ENCODE results near the gene RABGEF1. TPM values are rescaled to one million over a fixed set of nuclear protein-coding genes. Genes with fewer than 3 reads are reported as not detected.
"Not testable (repeated sequence)": the region's sequence is repeated elsewhere in the genome, so short reads cannot be mapped to it uniquely, and the experiment has no call there.

RABGEF1 gene
- total RNA-seq, 2 donors from 2014 or later, result 34.9 to 42.0 TPM

GRCh38 chr7:66790725-66791124 lies 50.2 kb downstream of the RABGEF1 start:
- H3K9me3 ChIP-seq, result no peaks in the 10 kb centered on the region
- peaks cover 13% of the 10 kb centered on the region for H3K36me3 ChIP-seq
- H3K4me3 ChIP-seq, result no peak overlapping the region
- TF ChIP-seq, protein P1, sequence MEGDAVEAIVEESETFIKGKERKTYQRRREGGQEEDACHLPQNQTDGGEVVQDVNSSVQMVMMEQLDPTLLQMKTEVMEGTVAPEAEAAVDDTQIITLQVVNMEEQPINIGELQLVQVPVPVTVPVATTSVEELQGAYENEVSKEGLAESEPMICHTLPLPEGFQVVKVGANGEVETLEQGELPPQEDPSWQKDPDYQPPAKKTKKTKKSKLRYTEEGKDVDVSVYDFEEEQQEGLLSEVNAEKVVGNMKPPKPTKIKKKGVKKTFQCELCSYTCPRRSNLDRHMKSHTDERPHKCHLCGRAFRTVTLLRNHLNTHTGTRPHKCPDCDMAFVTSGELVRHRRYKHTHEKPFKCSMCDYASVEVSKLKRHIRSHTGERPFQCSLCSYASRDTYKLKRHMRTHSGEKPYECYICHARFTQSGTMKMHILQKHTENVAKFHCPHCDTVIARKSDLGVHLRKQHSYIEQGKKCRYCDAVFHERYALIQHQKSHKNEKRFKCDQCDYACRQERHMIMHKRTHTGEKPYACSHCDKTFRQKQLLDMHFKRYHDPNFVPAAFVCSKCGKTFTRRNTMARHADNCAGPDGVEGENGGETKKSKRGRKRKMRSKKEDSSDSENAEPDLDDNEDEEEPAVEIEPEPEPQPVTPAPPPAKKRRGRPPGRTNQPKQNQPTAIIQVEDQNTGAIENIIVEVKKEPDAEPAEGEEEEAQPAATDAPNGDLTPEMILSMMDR (IDR thresholded peaks at IDR 0.05), result no peak
- no peaks in the 10 kb centered on the region for H3K27me3 ChIP-seq (replicated peaks; ENCODE audit: insufficient read depth)
- no peak for ATAC-seq (ENCODE audit: insufficient number of reproducible peaks, low FRiP score, low read depth)
- no peak for DNase-seq (ENCODE audit: low spot score)
- no peaks in the 10 kb centered on the region for H3K4me1 ChIP-seq (ENCODE audit: control insufficient read depth in 1 of 2, low read depth in 2 of 2)
- H3K27ac ChIP-seq, result no peak overlapping the region

DNA sequence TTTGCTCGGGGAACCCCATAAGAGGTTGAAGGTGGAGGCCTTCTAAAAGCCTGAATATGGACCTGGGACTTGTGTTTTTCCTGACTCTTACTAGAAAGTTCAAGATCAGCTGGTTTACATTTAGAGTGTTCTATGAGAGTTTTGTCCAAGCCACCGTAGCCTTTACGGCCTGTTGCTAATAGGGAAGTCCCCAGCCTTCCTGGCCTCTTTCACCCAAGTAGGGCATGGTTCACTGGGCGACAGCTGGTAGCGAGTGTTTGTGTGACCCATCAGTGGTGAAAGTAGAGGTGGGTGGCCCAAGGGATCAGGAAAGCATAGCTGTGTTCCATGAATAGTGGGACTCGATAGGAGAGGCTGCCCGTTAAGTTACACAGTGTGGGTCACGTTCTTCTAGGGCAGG lies 60.1 kb downstream of the RABGEF1 start:
- H3K9me3 ChIP-seq, result no peaks in the 10 kb centered on the region
- ATAC-seq (ENCODE audit: insufficient number of reproducible peaks, low FRiP score, low read depth), result no peak
- peaks cover 65% of the 10 kb centered on the region for H3K36me3 ChIP-seq
- H3K4me1 ChIP-seq (ENCODE audit: control insufficient read depth in 1 of 2, low read depth in 2 of 2), result no peaks in the 10 kb centered on the region
- no peaks in the 10 kb centered on the region for H3K27me3 ChIP-seq (replicated peaks; ENCODE audit: insufficient read depth)
- TF ChIP-seq, protein P1 (IDR thresholded peaks at IDR 0.05), result no peak
- DNase-seq (ENCODE audit: low spot score), result no peak
- no peak overlapping the region for H3K27ac ChIP-seq
- H3K4me3 ChIP-seq, result no peak overlapping the region

DNA sequence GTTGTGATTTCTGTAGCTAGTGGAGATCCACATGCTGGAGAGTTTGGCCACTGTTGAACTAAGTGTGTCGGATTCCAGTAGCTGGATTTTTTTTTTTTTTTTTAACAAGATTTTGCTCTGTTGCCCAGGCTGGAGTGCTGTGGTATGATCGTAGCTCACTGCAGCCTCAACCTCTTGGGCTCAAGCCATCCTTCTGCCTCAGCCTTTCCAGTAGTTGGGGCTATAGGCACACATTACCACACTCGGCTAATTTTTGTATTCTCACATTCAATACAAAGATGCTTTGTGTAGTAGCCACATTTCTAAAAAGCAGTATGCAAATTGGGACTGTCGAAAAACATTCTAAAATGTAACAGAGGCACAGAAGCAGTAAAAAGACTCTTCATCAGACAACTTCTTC lies 63.5 kb downstream of the RABGEF1 start:
- no peaks in the 10 kb centered on the region for H3K9me3 ChIP-seq
- TF ChIP-seq, protein P1 (IDR thresholded peaks at IDR 0.05), result no peak
- H3K4me3 ChIP-seq, result no peak overlapping the region
- H3K36me3 ChIP-seq, result peaks cover 66% of the 10 kb centered on the region
- ATAC-seq (ENCODE audit: insufficient number of reproducible peaks, low FRiP score, low read depth) (no peak), DNase-seq (ENCODE audit: low spot score) (no peak)
- H3K4me1 ChIP-seq (ENCODE audit: control insufficient read depth in 1 of 2, low read depth in 2 of 2), result no peaks in the 10 kb centered on the region
- no peak overlapping the region for H3K27ac ChIP-seq
- H3K27me3 ChIP-seq (replicated peaks; ENCODE audit: insufficient read depth), result no peaks in the 10 kb centered on the region

- peaks cover 59% of the 10 kb centered on the region for H3K36me3 ChIP-seq
- no peak overlapping the region for H3K27ac ChIP-seq
- DNase-seq (ENCODE audit: low spot score) (no peak), ATAC-seq (ENCODE audit: insufficient number of reproducible peaks, low FRiP score, low read depth) (no peak)
- H3K4me1 ChIP-seq (ENCODE audit: control insufficient read depth in 1 of 2, low read depth in 2 of 2), result no peaks in the 10 kb centered on the region
- H3K9me3 ChIP-seq, result no peaks in the 10 kb centered on the region
- TF ChIP-seq, protein P1 (IDR thresholded peaks at IDR 0.05), result no peak
- H3K4me3 ChIP-seq, result no peak overlapping the region
- H3K27me3 ChIP-seq (replicated peaks; ENCODE audit: insufficient read depth), result no peaks in the 10 kb centered on the region
Measured at GRCh38 chr7:66807736-66808135, 67.2 kb downstream of the RABGEF1 start.

DNA sequence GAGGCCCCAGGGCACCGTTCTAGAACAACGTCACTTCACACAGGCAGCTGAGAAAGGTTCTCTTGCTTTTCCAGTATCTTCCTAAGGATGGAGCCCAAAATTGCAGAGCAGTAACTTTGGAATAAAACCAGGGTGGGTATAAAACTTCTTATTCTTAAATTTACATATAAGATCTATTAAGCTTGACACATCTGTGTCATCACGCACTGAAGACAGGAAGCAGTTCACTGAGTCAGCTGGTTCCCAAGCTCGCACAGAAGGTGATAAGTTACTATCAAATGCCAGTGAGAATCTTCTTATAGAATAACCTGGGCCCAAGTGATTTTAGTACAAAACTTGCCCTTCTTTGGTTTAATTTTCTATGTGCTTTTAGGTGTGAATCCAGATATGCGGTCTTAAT lies 70.2 kb downstream of the RABGEF1 start:
- H3K4me3 ChIP-seq, result no peak overlapping the region
- H3K27me3 ChIP-seq (replicated peaks; ENCODE audit: insufficient read depth), result no peaks in the 10 kb centered on the region
- ATAC-seq (ENCODE audit: insufficient number of reproducible peaks, low FRiP score, low read depth) (no peak), DNase-seq (ENCODE audit: low spot score) (no peak)
- TF ChIP-seq, protein P1 (IDR thresholded peaks at IDR 0.05), result no peak
- no peaks in the 10 kb centered on the region for H3K4me1 ChIP-seq (ENCODE audit: control insufficient read depth in 1 of 2, low read depth in 2 of 2)
- H3K27ac ChIP-seq, result no peak overlapping the region
- H3K36me3 ChIP-seq, result peaks cover 50% of the 10 kb centered on the region
- no peaks in the 10 kb centered on the region for H3K9me3 ChIP-seq

DNA sequence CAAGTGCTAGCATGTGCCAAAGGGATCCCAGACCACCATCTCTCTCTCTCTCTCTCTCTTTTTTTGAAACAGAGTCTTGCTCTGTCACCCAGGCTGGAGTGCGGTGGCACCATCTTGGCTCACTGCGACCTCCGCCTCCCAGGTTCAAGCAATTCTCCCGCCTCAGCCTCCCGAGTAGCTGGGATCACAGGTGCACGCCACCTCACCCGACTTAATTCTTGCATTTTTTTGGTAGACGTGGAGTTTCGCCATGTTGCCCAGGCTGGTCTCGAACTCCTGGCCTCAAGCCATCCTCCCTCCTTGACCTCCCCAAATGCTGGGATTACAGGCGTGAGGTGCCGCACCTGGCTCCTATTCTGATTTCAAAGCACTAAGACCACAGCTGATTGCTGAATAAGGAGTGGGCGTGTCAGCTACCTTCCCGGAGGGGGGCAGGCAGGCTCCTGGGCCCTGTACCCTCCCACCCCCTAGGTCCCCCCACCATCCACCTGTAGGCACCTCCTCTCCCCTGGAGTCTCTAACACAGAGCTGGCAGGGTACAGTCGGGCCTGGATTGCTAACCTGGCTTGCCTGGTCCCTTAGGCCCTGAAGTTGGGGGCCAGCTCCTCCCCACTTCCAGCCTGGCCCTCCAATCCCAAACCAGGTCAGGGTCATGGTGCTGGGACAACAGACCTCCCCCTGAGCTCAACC lies 74.8 kb downstream of the RABGEF1 start:
- peaks cover 13% of the 10 kb centered on the region for H3K36me3 ChIP-seq
- not testable (repeated sequence) for ATAC-seq (ENCODE audit: insufficient number of reproducible peaks, low FRiP score, low read depth); DNase-seq (ENCODE audit: low spot score); H3K9me3 ChIP-seq; H3K27ac ChIP-seq; H3K4me1 ChIP-seq (ENCODE audit: control insufficient read depth in 1 of 2, low read depth in 2 of 2); H3K4me3 ChIP-seq; H3K27me3 ChIP-seq (replicated peaks; ENCODE audit: insufficient read depth)
